A549 treated with Mapracorat at 1 μM for 4 hours (cell line): ENCODE measurements around the gene SMC4. TPM values are rescaled to one million over a fixed set of nuclear protein-coding genes. Genes with fewer than 3 reads are reported as not detected.

Experiments
- total RNA-seq: library from RNA; stranded (reverse); fragments of 200-300 nt; extraction: Qiagen RNA extraction; gene quantifications from 5 replicates; pipeline ENCODE4 v1.2.3, GENCODE V29; 2022

Gene SMC4
- total RNA-seq = 69.5 to 121 TPM (median 89.3 TPM) in 5 replicates

GRCh38 chr3:160399125-160400029 is at the start of gene SMC4, which contains the start of gene IFT80:
Gene SMC4, plus strand, starts transcription at chr3:160399650. Its CDS starts 1,177 bp downstream, at chr3:160400827.
Gene IFT80, minus strand, starts transcription at chr3:160399225. Its CDS starts 14,625 bp downstream, at chr3:160384600.

GRCh38 chr3:160449636-160450598 is 50.5 kb downstream of the SMC4 start, which contains the start of gene TRIM59:
Gene TRIM59, minus strand, starts transcription at chr3:160449786. Its CDS starts 10,603 bp downstream, at chr3:160439183.

Other genes starting within 250 kb of the SMC4 start
- gene C3orf80, start 174.2 kb upstream of the SMC4 start, total RNA-seq = 1.4 to 1.6 TPM (median 1.5 TPM) in 5 replicates
- 9.0 to 15.6 TPM (median 11.8 TPM) in 5 replicates for gene IFT80, start 425 bp upstream of the SMC4 start, total RNA-seq
- 7.2 to 10.0 TPM (median 8.9 TPM) in 5 replicates for gene TRIM59, start 50.1 kb downstream of the SMC4 start, total RNA-seq
- gene KPNA4, start 165.9 kb downstream of the SMC4 start, total RNA-seq = 28.9 to 31.6 TPM (median 30.3 TPM) in 5 replicates